Loucy (cell line): Measurements from ENCODE around the gene NOC2L.

Experiments
- H2AFZ ChIP-seq: fragments of 200-600 bp; sonication (generic); 2 replicates; pipeline ENCODE4 v1.6.0; 2016; ENCODE audit warnings: antibody characterized with exemption, mild to moderate bottlenecking, low read length, moderate library complexity
- H3F3A ChIP-seq: fragments of 200-600 bp; 2 replicates; pipeline ENCODE4 v1.6.0; 2016; ENCODE audit warnings: antibody characterized with exemption, low read depth, mild to moderate bottlenecking
- H3K27me3 ChIP-seq: fragments of 200-600 bp; sonication (generic); 2 replicates; pipeline ENCODE4 v1.6.1; 2014; ENCODE audit warnings: low read length, mild to moderate bottlenecking; ENCODE audit not compliant: insufficient read depth, poor library complexity, severe bottlenecking
- H3K36me3 ChIP-seq: fragments of 200-600 bp; sonication (generic); 2 replicates; pipeline ENCODE4 v1.6.1; 2016; ENCODE audit warnings: low read length; ENCODE audit not compliant: insufficient read depth
- H3K4me1 ChIP-seq: fragments of 200-600 bp; sonication (generic); 2 replicates; pipeline ENCODE4 v1.5.1; 2014; ENCODE audit warnings: low read length, mild to moderate bottlenecking; ENCODE audit not compliant: insufficient read depth, poor library complexity, severe bottlenecking
- H3K4me2 ChIP-seq: fragments of 200-600 bp; sonication (generic); 2 replicates; pipeline ENCODE4 v1.6.0; 2014; ENCODE audit warnings: antibody characterized with exemption, low read length, low read depth, mild to moderate bottlenecking; ENCODE audit not compliant: poor library complexity, severe bottlenecking
- H3K4me3 ChIP-seq: fragments of 200-600 bp; sonication (generic); 2 replicates; pipeline ENCODE4 v1.5.1; 2014; ENCODE audit warnings: low read length, mild to moderate bottlenecking, mixed read lengths; ENCODE audit not compliant: poor library complexity, severe bottlenecking
- H3K79me2 ChIP-seq: fragments of 200-600 bp; sonication (generic); 2 replicates; pipeline ENCODE4 v1.6.1; 2014; ENCODE audit warnings: low read length; ENCODE audit not compliant: insufficient read depth
- H3K9ac ChIP-seq: fragments of 200-600 bp; sonication (generic); 2 replicates; pipeline ENCODE4 v1.6.0; 2014; ENCODE audit warnings: mild to moderate bottlenecking, low read depth, low read length, moderate library complexity; ENCODE audit not compliant: poor library complexity, severe bottlenecking
- H3K9me2 ChIP-seq: fragments of 200-600 bp; sonication (generic); replicated peaks from 2 replicates; pipeline ENCODE4 v1.6.1; 2016; ENCODE audit warnings: low read depth, low read length, mixed read lengths
- H3K9me3 ChIP-seq: fragments of 200-600 bp; sonication (generic); 2 replicates; pipeline ENCODE4 v1.6.1; 2014; ENCODE audit warnings: mild to moderate bottlenecking, antibody characterized with exemption, low read length, low read depth; ENCODE audit not compliant: insufficient read depth
- H4K20me1 ChIP-seq: fragments of 200-600 bp; sonication (generic); 2 replicates; pipeline ENCODE4 v1.6.0; 2014; ENCODE audit warnings: antibody characterized with exemption, low read length, mild to moderate bottlenecking; ENCODE audit not compliant: insufficient read depth, poor library complexity, severe bottlenecking
- EZH2phosphoT487 ChIP-seq: fragments of 200-600 bp; IDR thresholded peaks from 2 replicates; pipeline ENCODE4 v1.6.1; 2018; ENCODE audit warnings: antibody characterized with exemption, mild to moderate bottlenecking, moderate library complexity, borderline replicate concordance
- TF ChIP-seq, protein P1 (sequence below): fragments of 200-600 bp; sonication (generic); conservative IDR thresholded peaks from 2 replicates; pipeline ENCODE4 v1.5.1; 2014; ENCODE audit warnings: mild to moderate bottlenecking, antibody characterized with exemption, low read length

The NOC2L gene

DNA sequence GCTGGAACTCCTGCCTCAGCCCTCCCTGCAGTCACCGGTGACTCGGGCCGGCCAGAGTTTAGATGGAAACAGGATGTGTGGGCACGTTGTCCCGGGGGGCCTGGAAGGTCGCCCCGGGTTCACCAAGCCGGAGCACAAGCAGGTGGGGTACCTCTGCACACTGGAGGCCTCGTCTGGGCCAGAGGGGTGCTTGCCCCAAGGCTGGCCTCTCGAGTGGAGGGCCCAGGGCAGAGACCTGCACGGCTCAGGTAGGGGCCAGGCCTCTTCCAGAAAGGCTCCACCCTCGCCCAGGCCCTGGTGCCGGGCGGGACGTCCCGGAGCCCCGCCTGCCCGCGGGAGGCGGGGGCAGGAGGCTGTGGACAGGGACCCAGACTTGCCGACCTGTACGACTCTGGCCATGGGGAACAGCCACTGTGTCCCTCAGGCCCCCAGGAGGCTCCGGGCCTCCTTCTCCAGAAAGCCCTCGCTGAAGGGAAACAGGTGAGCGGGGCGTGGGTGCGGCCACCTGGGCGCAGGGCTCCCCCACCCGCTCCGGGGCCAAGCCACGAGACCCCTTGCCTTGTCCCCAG is 7.2 kb upstream of the NOC2L start, which contains the start of gene PLEKHN1:
PLEKHN1 (plus strand) TSS at position 348 of the 569 bp plus-strand sequence; CDS start at position 398, 50 bp downstream.
- no peaks in the 10 kb centered on the region for H3K36me3 ChIP-seq
- peak within 1 kb of the TSS; percentile 78 for H3K4me2 ChIP-seq
- peak within 1 kb of the TSS; percentile 45 for H3K9ac ChIP-seq
- H3K79me2 ChIP-seq = no peaks in the 10 kb centered on the region
- H3F3A ChIP-seq = no peaks in the 10 kb centered on the region
- no peaks in the 10 kb centered on the region for H3K9me2 ChIP-seq
- TF ChIP-seq, protein P1, sequence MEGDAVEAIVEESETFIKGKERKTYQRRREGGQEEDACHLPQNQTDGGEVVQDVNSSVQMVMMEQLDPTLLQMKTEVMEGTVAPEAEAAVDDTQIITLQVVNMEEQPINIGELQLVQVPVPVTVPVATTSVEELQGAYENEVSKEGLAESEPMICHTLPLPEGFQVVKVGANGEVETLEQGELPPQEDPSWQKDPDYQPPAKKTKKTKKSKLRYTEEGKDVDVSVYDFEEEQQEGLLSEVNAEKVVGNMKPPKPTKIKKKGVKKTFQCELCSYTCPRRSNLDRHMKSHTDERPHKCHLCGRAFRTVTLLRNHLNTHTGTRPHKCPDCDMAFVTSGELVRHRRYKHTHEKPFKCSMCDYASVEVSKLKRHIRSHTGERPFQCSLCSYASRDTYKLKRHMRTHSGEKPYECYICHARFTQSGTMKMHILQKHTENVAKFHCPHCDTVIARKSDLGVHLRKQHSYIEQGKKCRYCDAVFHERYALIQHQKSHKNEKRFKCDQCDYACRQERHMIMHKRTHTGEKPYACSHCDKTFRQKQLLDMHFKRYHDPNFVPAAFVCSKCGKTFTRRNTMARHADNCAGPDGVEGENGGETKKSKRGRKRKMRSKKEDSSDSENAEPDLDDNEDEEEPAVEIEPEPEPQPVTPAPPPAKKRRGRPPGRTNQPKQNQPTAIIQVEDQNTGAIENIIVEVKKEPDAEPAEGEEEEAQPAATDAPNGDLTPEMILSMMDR = no peak
- TF ChIP-seq EZH2phosphoT487 = no peak
- H3K9me3 ChIP-seq = no peaks in the 10 kb centered on the region
- no peaks in the 10 kb centered on the region for H3K27me3 ChIP-seq
- peak within 1 kb of the TSS; percentile 67 for H3K4me3 ChIP-seq
- H2AFZ ChIP-seq = peak within 1 kb of the TSS; percentile 89
- no peaks in the 10 kb centered on the region for H4K20me1 ChIP-seq
- H3K4me1 ChIP-seq = peaks cover 18% of the 10 kb centered on the region

DNA sequence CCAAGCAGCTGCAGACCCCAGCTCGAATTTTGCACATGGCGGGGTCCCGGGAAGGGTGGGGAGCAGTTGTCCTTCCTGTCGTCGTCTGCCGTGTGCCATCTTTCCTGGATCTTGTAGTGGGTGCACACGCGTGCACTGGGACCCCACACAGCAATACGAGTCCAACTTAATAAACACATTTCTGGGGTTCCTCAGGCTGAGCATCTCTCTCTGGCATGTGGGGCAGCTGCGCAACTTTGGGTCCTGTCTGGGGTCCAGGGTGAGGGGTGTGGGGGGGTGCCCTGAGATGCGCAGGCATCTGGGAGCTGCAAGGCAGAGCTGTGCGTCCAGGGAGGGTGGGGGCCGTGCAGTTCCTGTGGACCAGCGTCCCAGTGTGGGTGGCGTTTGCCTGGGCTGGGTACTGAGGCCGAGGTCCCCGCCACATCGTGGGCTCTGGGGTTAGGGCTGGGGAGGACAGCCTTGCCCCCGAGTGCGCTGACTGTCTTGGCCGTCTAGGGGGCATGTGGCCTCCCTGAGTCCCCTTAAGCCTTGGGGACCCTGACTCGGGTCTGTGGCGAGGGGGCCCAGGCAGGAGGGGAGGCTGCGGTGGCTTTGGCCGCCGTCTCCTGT is 6.6 kb upstream of the NOC2L start:
- TF ChIP-seq EZH2phosphoT487 = no peak
- TF ChIP-seq, protein P1 = no peak

DNA sequence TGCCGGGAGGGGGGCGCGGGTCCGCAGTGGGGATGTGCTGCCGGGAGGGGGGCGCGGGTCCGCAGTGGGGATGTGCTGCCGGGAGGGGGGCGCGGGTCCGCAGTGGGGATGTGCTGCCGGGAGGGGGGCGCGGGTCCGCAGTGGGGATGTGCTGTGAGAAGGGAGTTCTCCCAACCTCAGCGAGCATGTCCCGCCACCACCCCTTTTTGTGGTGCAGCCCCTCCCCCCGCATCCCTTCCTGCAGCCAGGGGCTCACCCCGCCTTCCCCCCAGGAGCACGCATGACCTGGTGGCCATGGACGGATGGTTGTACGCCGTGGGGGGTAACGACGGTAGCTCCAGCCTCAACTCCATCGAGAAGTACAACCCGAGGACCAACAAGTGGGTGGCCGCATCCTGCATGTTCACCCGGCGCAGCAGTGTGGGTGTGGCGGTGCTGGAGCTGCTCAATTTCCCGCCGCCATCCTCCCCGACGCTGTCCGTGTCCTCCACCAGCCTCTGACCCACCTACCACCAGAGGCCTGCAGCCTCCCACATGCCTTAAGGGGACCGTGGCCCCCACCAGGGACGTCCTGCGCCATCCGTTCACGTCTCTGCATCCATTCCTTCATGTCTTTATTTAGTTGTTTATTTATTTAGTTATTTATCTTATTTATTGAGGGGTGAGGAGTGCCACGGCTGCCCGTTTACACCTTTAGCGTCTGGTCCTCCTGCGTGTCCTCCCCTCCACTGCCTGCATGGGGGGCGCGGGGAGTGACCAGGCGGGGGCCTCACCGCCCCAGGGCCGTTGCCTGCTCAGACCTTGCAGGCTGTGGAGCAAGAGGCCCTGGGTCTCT is 5.9 kb upstream of the NOC2L start:
- Histone ChIP-seq H3K9ac (no peak overlapping the region), H3K79me2 (no peaks in the 10 kb centered on the region), H3K4me2 (no peak overlapping the region), H2AFZ (no peak overlapping the region), H3K27me3 (no peaks in the 10 kb centered on the region), H3K4me1 (peaks cover 18% of the 10 kb centered on the region), H3K4me3 (no peak overlapping the region), H3K9me2 (no peaks in the 10 kb centered on the region), H3K9me3 (no peaks in the 10 kb centered on the region), H4K20me1 (no peaks in the 10 kb centered on the region), H3F3A (no peaks in the 10 kb centered on the region), H3K36me3 (no peaks in the 10 kb centered on the region)
- TF ChIP-seq EZH2phosphoT487 = no peak
- TF ChIP-seq, protein P1 = no peak

More for the DNA sequence above, 6.6 kb upstream of the NOC2L start:
- Histone ChIP-seq H3K9me2 (no peaks in the 10 kb centered on the region), H3K4me1 (peaks cover 18% of the 10 kb centered on the region), H3K9ac (no peak overlapping the region), H4K20me1 (no peaks in the 10 kb centered on the region), H3K79me2 (no peaks in the 10 kb centered on the region), H3F3A (no peaks in the 10 kb centered on the region), H3K27me3 (no peaks in the 10 kb centered on the region), H2AFZ (no peak overlapping the region), H3K36me3 (no peaks in the 10 kb centered on the region), H3K4me3 (no peak overlapping the region), H3K4me2 (no peak overlapping the region), H3K9me3 (no peaks in the 10 kb centered on the region)
